Measurements from ENCODE around the gene EPC2.
A peak's percentile ranks its signal among the peaks of the same experiment; 100 is the strongest.
"Not testable (repeated sequence)": the region's sequence is repeated elsewhere in the genome, so short reads cannot be mapped to it uniquely, and the experiment has no call there.

The EPC2 gene

GRCh38 chr2:148642891-148643416 is 1.6 kb upstream of the EPC2 start:
- no peak for DNase-seq

GRCh38 chr2:148643421-148643820 is 1.1 kb upstream of the EPC2 start:
- DNase-seq: no peak

GRCh38 chr2:148644883-148645538 is 460 bp downstream of the EPC2 start:
- DNase-seq: peak; percentile 92 to 94

- DNase-seq: peak; percentile 55 to 66
Measured at GRCh38 chr2:148645539-148646230, 1.1 kb downstream of the EPC2 start.

- DNase-seq: no peak
Measured at GRCh38 chr2:148646231-148646559, 1.6 kb downstream of the EPC2 start.

GRCh38 chr2:148647711-148648110 is 3.2 kb downstream of the EPC2 start:
- not testable (repeated sequence) for DNase-seq

GRCh38 chr2:148649936-148650335 is 5.4 kb downstream of the EPC2 start:
- DNase-seq: no peak

- DNase-seq: no peak
Measured at GRCh38 chr2:148650881-148651280, 6.3 kb downstream of the EPC2 start.

- DNase-seq: no peak
Measured at GRCh38 chr2:148651972-148652371, 7.4 kb downstream of the EPC2 start.

- DNase-seq: no peak
Measured at GRCh38 chr2:148653437-148653836, 8.9 kb downstream of the EPC2 start.

GRCh38 chr2:148654435-148654834 is 9.9 kb downstream of the EPC2 start:
- no peak for DNase-seq

- no peak for DNase-seq
Measured at GRCh38 chr2:148656516-148656915, 12.0 kb downstream of the EPC2 start.

GRCh38 chr2:148658807-148659722 is 14.5 kb downstream of the EPC2 start:
- DNase-seq: no peak

GRCh38 chr2:148660999-148661398 is 16.4 kb downstream of the EPC2 start:
- no peak for DNase-seq

- DNase-seq: not testable (repeated sequence)
Measured at GRCh38 chr2:148662332-148662731, 17.8 kb downstream of the EPC2 start.

- DNase-seq: no peak
Measured at GRCh38 chr2:148664229-148664628, 19.7 kb downstream of the EPC2 start.

GRCh38 chr2:148666555-148666954 is 22.0 kb downstream of the EPC2 start:
- no peak for DNase-seq

GRCh38 chr2:148667113-148667836 is 22.7 kb downstream of the EPC2 start:
- no peak for DNase-seq

GRCh38 chr2:148670773-148671172 is 26.2 kb downstream of the EPC2 start:
- DNase-seq: no peak

- peak in 1 of 2 donors; percentile 50 for DNase-seq
Measured at GRCh38 chr2:148674063-148675020, 29.8 kb downstream of the EPC2 start.

- DNase-seq: no peak
Measured at GRCh38 chr2:148675708-148676107, 31.2 kb downstream of the EPC2 start.
